H1 (cell line): ENCODE results near the gene CHI3L2. TPM values are rescaled to one million over a fixed set of nuclear protein-coding genes. Genes with fewer than 3 reads are reported as not detected.

Experiments used
- CTCF ChIA-PET: fragments of 300-600 bp; sonication (Branson Sonifier 250); formaldehyde crosslinking; loops from one replicate; lab custom pipeline; 2021; ENCODE audit not compliant: partially characterized antibody; lab: Charles Lee
- POLR2A ChIA-PET: fragments of 300-600 bp; sonication (Branson Sonifier 250); formaldehyde crosslinking; loops from one replicate; lab custom pipeline; 2021; ENCODE audit warnings: inconsistent platforms; ENCODE audit not compliant: partially characterized antibody; lab: Charles Lee
- DNase-seq, 2 experiments: peaks; one replicate each; pipeline versions ENCODE4 v3.0.0 to v3.0.0-alpha.2; 2010 to 2022; ENCODE audit warnings: low spot score in 2 of 2, low read depth in 1 of 2, mixed read lengths in 1 of 2
- FAIRE-seq: peaks from 2 replicates; lab custom pipeline; 2011; peaks lifted over from hg19 to GRCh38; lab: Jason Lieb, UNC
- H2AFZ ChIP-seq: 2 replicates; pipeline ENCODE4 v1.8.1; 2012; ENCODE audit warnings: low read length, inconsistent platforms
- H2AK5ac ChIP-seq: 2 replicates; pipeline ENCODE4 v1.6.1; 2013; ENCODE audit warnings: low read depth, low read length
- H2BK120ac ChIP-seq: replicated peaks from 2 replicates; pipeline ENCODE3; 2013; ENCODE audit warnings: low read depth, low read length, inconsistent platforms
- H2BK12ac ChIP-seq: 2 replicates; pipeline ENCODE4 v1.6.1; 2013; ENCODE audit warnings: low read depth, low read length
- H2BK15ac ChIP-seq: 2 replicates; pipeline ENCODE4 v1.6.1; 2013; ENCODE audit warnings: low read length
- H2BK20ac ChIP-seq: 2 replicates; pipeline ENCODE4 v1.6.1; 2013; ENCODE audit warnings: low read length
- H2BK5ac ChIP-seq: 2 replicates; pipeline ENCODE4 v1.6.1; 2013; ENCODE audit warnings: low read depth, low read length
- H3K14ac ChIP-seq: 2 replicates; pipeline ENCODE4 v1.6.1; 2013; ENCODE audit warnings: inconsistent platforms; ENCODE audit not compliant: insufficient read length
- H3K18ac ChIP-seq: 2 replicates; pipeline ENCODE4 v1.6.1; 2013; ENCODE audit warnings: low read length; ENCODE audit errors: extremely low read depth
- H3K23ac ChIP-seq: 2 replicates; pipeline ENCODE4 v1.6.1; 2013; ENCODE audit warnings: inconsistent platforms; ENCODE audit not compliant: insufficient read length
- H3K23me2 ChIP-seq: 2 replicates; pipeline ENCODE4 v1.6.1; 2013; ENCODE audit warnings: low read depth, low read length
- H3K27ac ChIP-seq: 2 replicates; pipeline ENCODE4 v1.6.1; 2011; ENCODE audit warnings: low read depth, low read length, inconsistent platforms
- H3K27me3 ChIP-seq, 4 experiments: replicated peaks in 1 of 4; 1 replicate in 1 of 4; 2 replicates in 3 of 4; pipeline versions ENCODE4 v1.6.1 to v1.8.1; 2011 to 2013; ENCODE audit warnings: low read length in 3 of 4, mild to moderate bottlenecking in 3 of 4, inconsistent platforms in 2 of 4, mixed read lengths in 2 of 4, moderate library complexity in 1 of 4; ENCODE audit not compliant: control insufficient read depth in 3 of 4, insufficient read depth in 3 of 4; ENCODE audit errors: extremely low read depth in 1 of 4
- H3K36me3 ChIP-seq, 4 experiments: 2 replicates each; pipeline versions ENCODE4 v1.6.1 to v1.8.1; 2011 to 2013; ENCODE audit warnings: mild to moderate bottlenecking in 4 of 4, low read length in 3 of 4, moderate library complexity in 2 of 4, control low read depth in 1 of 4, inconsistent platforms in 1 of 4; ENCODE audit not compliant: insufficient read depth in 4 of 4, control insufficient read depth in 2 of 4
- H3K4ac ChIP-seq: replicated peaks from 2 replicates; pipeline ENCODE3; 2013; ENCODE audit warnings: low read length, low read depth, mixed read lengths, inconsistent platforms; ENCODE audit not compliant: insufficient read length
- H3K4me1 ChIP-seq, 4 experiments: replicated peaks in 1 of 4; 1 replicate in 1 of 4; 2 replicates in 3 of 4; pipeline versions ENCODE4 v1.6.1 to v1.8.1; 2011 to 2013; ENCODE audit warnings: low read length in 3 of 4, inconsistent platforms in 2 of 4, mixed read lengths in 1 of 4; ENCODE audit not compliant: insufficient read depth in 4 of 4, control insufficient read depth in 3 of 4
- H3K4me2 ChIP-seq, 2 experiments: 2 replicates each; pipeline versions ENCODE4 v1.6.1 to v1.8.1; 2011 to 2013; ENCODE audit warnings: low read depth in 2 of 2, low read length in 2 of 2, control low read depth in 1 of 2, inconsistent platforms in 1 of 2, mild to moderate bottlenecking in 1 of 2; ENCODE audit not compliant: insufficient read depth in 1 of 2
- H3K4me3 ChIP-seq, 4 experiments: fragments of 200-600, 300-600 bp in 1 of 4; sonication (generic), shearing (Covaris generic), sonication (Bioruptor Twin) in 1 of 4; 2 replicates each; pipeline versions ENCODE4 v1.5.1 to v1.8.1; 2011 to 2016; ENCODE audit warnings: low read length in 4 of 4, low read depth in 3 of 4, control low read depth in 2 of 4, inconsistent platforms in 2 of 4, mild to moderate bottlenecking in 2 of 4, mixed read lengths in 1 of 4, moderate library complexity in 1 of 4; ENCODE audit not compliant: insufficient read depth in 2 of 4; ENCODE audit errors: extremely low read depth in 1 of 4
- H3K56ac ChIP-seq: replicated peaks from 2 replicates; pipeline ENCODE3; 2013; ENCODE audit warnings: low read depth, mild to moderate bottlenecking, mixed read lengths, low read length, inconsistent platforms; ENCODE audit not compliant: insufficient read length
- H3K79me1 ChIP-seq: 2 replicates; pipeline ENCODE4 v1.6.1; 2013; ENCODE audit warnings: low read depth, low read length, control low read depth
- H3K79me2 ChIP-seq, 2 experiments: 2 replicates each; pipeline versions ENCODE4 v1.6.1 to v1.8.1; 2012 to 2013; ENCODE audit warnings: low read length in 2 of 2, mild to moderate bottlenecking in 2 of 2, inconsistent platforms in 1 of 2; ENCODE audit not compliant: insufficient read depth in 2 of 2, control insufficient read depth in 1 of 2
- H3K9ac ChIP-seq, 4 experiments: replicated peaks in 1 of 4; 1 replicate in 1 of 4; 2 replicates in 3 of 4; pipeline versions ENCODE4 v1.6.1 to v1.8.1; 2011 to 2013; ENCODE audit warnings: low read depth in 3 of 4, low read length in 3 of 4, control low read depth in 2 of 4, mild to moderate bottlenecking in 2 of 4, moderate library complexity in 2 of 4, inconsistent platforms in 1 of 4; ENCODE audit errors: extremely low read depth in 1 of 4
- H3K9me3 ChIP-seq, 2 experiments: 2 replicates each; pipeline versions ENCODE4 v1.6.1 to v1.8.1; 2012 to 2013; ENCODE audit warnings: mild to moderate bottlenecking in 2 of 2, moderate library complexity in 2 of 2, control low read depth in 1 of 2, inconsistent platforms in 1 of 2, low read depth in 1 of 2, low read length in 1 of 2, mixed read lengths in 1 of 2; ENCODE audit not compliant: insufficient read depth in 2 of 2
- H4K20me1 ChIP-seq, 2 experiments: replicated peaks in 1 of 2; 2 replicates each; pipeline versions ENCODE3 to v1.8.1; 2011 to 2013; ENCODE audit warnings: inconsistent platforms in 2 of 2, low read length in 2 of 2, mild to moderate bottlenecking in 1 of 2; ENCODE audit not compliant: insufficient read depth in 2 of 2, control insufficient read depth in 1 of 2
- H4K5ac ChIP-seq: 2 replicates; pipeline ENCODE4 v1.6.1; 2013; ENCODE audit warnings: low read length, low read depth, mixed read lengths, inconsistent platforms; ENCODE audit not compliant: insufficient read length
- H4K8ac ChIP-seq: 2 replicates; pipeline ENCODE4 v1.8.0; 2013; ENCODE audit warnings: mild to moderate bottlenecking, moderate library complexity, low read length, inconsistent platforms; ENCODE audit not compliant: insufficient read depth; ENCODE audit errors: extremely low read depth
- H4K91ac ChIP-seq: replicated peaks from 2 replicates; pipeline ENCODE3; 2013; ENCODE audit warnings: low read length, mixed read lengths, inconsistent platforms; ENCODE audit not compliant: insufficient read length
- BACH1 ChIP-seq: IDR thresholded peaks from 2 replicates; pipeline ENCODE4 v1.6.1; 2012; ENCODE audit warnings: low read length, improper control_type of control experiment
- BCL11A ChIP-seq, 2 experiments: IDR thresholded peaks; one replicate each; pipeline ENCODE4 v1.6.1; 2011; ENCODE audit warnings: low read depth in 2 of 2, low read length in 2 of 2, mild to moderate bottlenecking in 2 of 2
- EP300 ChIP-seq, 2 experiments: IDR thresholded peaks; 1 replicate in 1 of 2; 2 replicates in 1 of 2; pipeline ENCODE4 v1.6.1; 2011 to 2012; ENCODE audit warnings: low read depth in 2 of 2, low read length in 2 of 2, mild to moderate bottlenecking in 2 of 2, borderline replicate concordance in 1 of 2, inconsistent platforms in 1 of 2, moderate library complexity in 1 of 2
- HDAC6 ChIP-seq: IDR thresholded peaks from one replicate; pipeline ENCODE4 v1.7.1; 2012; ENCODE audit warnings: low read depth, mild to moderate bottlenecking, inconsistent platforms, low read length, moderate library complexity
- KDM4A ChIP-seq: IDR thresholded peaks from one replicate; pipeline ENCODE4 v1.7.1; 2012; ENCODE audit warnings: low read depth, mild to moderate bottlenecking, moderate library complexity, low read length, inconsistent platforms; ENCODE audit not compliant: severe bottlenecking
- RFX5 ChIP-seq: IDR thresholded peaks from 2 replicates; pipeline ENCODE4 v1.6.1; 2011; ENCODE audit warnings: low read depth, low read length, improper control_type of control experiment, borderline replicate concordance
- SIN3A ChIP-seq, 2 experiments: IDR thresholded peaks in 1 of 2; conservative IDR thresholded peaks in 1 of 2; 2 replicates each; pipeline ENCODE4 v1.6.1; 2011 to 2012; ENCODE audit warnings: low read length in 2 of 2, improper control_type of control experiment in 1 of 2, low read depth in 1 of 2, mild to moderate bottlenecking in 1 of 2
- SP4 ChIP-seq: IDR thresholded peaks from 2 replicates; pipeline ENCODE4 v1.6.1; 2012; ENCODE audit warnings: low read length, inconsistent platforms
- TAF7 ChIP-seq: optimal IDR thresholded peaks from 2 replicates; pipeline ENCODE3; 2011; ENCODE audit warnings: low read depth, mild to moderate bottlenecking, inconsistent platforms, low read length, moderate library complexity, borderline replicate concordance
- TCF12 ChIP-seq: IDR thresholded peaks from 2 replicates; pipeline ENCODE4 v1.6.1; 2011; ENCODE audit warnings: low read depth, mild to moderate bottlenecking, low read length
- WGBS, 2 experiments: shearing (Covaris generic) in 1 of 2; methylation state at CpG; one replicate each; pipeline versions ENCODE4 v1.1.6 to v1.1.7; 2013 to 2015; ENCODE audit warnings: low lambda C conversion rate in 2 of 2, mixed read lengths in 2 of 2, inconsistent platforms in 1 of 2, low coverage in 1 of 2, missing lambda C conversion rate in 1 of 2; ENCODE audit not compliant: insufficient replicate concordance in 2 of 2, insufficient coverage in 1 of 2, insufficient read length in 1 of 2; ENCODE audit errors: extremely low coverage in 1 of 2, missing lambda C conversion rate in 1 of 2; 5-methylcytosine and 5-hydroxymethylcytosine counted together
- polyA plus RNA-seq, 7 experiments: library from polyadenylated mRNA; depleted of rRNA in 3 of 7; stranded (reverse) in 5 of 7; unstranded in 2 of 7; fragments of >200 nt in 5 of 7; fragments of 200-250 nt in 2 of 7; gene quantifications; 1 replicate in 5 of 7; 2 replicates in 1 of 7; 4 replicates in 1 of 7; pipeline versions ENCODE4 v1.2.1 to v1.2.3, GENCODE V29; 2011 to 2013; ENCODE audit warnings: missing spikeins in 2 of 7, mixed read lengths in 2 of 7
- total RNA-seq: library from RNA; stranded (reverse); fragmentation: NEBNext Ultra II Directional; extraction: Animal tissue kit (Norgen Biotek cat#: 25700); gene quantifications from 2 replicates; pipeline ENCODE4 v1.2.1, GENCODE V29; 2021

CHI3L2 gene
- total and polyA plus RNA-seq, 2 of the 8 experiments (the other 6 are each of a cell fraction or from before 2014, with no cell fraction given) = not detected

DNA sequence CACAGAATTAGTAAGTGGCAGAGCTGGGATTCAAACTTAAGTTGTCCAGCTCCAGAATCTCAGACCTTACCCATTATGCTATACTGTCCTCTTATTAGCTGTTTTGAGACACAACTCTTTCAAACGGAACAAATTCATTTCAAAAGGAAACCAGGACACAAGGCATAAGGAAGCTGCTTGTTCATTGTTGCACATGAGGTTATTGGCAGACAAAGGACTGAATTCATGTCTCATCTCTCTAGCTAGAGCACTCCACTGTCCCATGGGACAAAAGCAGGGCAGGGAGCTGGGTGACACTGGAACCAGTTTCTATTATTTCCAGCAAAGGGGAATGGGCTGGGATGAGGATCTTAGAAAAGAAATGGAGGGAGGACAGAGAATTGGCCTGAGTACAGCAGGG lies 26.4 kb downstream of the CHI3L2 start:
- CTCF ChIA-PET = interaction anchor here (0.7 to 2.2 kb wide), 4 partner anchors 11 to 31 kb away, joined by 3 to 7 read pairs (median 4); no protein-coding TSS in a partner anchor
- no peak overlapping the region for H3K4ac ChIP-seq
- H2BK5ac ChIP-seq = no peak overlapping the region

More for the DNA sequence above, 26.4 kb downstream of the CHI3L2 start:
- FAIRE-seq (no peak), DNase-seq (no peak)
- H3K56ac ChIP-seq = no peak overlapping the region
- no peak overlapping the region for H3K4me3 ChIP-seq
- no peak overlapping the region for H3K27ac ChIP-seq
- H3K79me1 ChIP-seq = no peaks in the 10 kb centered on the region
- H3K9ac ChIP-seq = no peak overlapping the region
- no peaks in the 10 kb centered on the region for H3K36me3 ChIP-seq
- H4K91ac ChIP-seq = no peak overlapping the region
- WGBS, 2 experiments = 85% methylated on average over 1 of the region's 1 CpG; no CpG with 5 or more reads in 1 of the 2 experiments
- POLR2A ChIA-PET = no interaction called here
- H3K23me2 ChIP-seq = 0 out of 2 replicates have a peak, but pooled peaks cover 1% of the 10 kb centered on the region
- no peak overlapping the region for H2BK20ac ChIP-seq
- H3K18ac ChIP-seq = no peak overlapping the region
- TF ChIP-seq TCF12 (no peak), RFX5 (no peak), BACH1 (no peak), KDM4A (no peak), TAF7 (no peak), HDAC6 (no peak), SIN3A (conservative IDR thresholded peaks at IDR 0.05 in 1 of 2, IDR thresholded peaks at IDR 0.05 in 1 of 2; ENCODE audit: low read depth in 1 of 2, low read length in 2 of 2) (no peak), SP4 (no peak), BCL11A (IDR thresholded peaks at IDR 0.05; ENCODE audit: low read depth in 2 of 2, low read length in 2 of 2) (no peak), EP300 (IDR thresholded peaks at IDR 0.05; ENCODE audit: borderline replicate concordance in 1 of 2, low read depth in 2 of 2, low read length in 2 of 2) (no peak)
- H2BK120ac ChIP-seq = no peak overlapping the region
- no peaks in the 10 kb centered on the region for H3K27me3 ChIP-seq
- no peaks in the 10 kb centered on the region for H3K79me2 ChIP-seq
- H3K23ac ChIP-seq = no peak overlapping the region
- no peak overlapping the region for H2AFZ ChIP-seq
- H2BK12ac ChIP-seq = no peak overlapping the region
- no peak overlapping the region for H3K14ac ChIP-seq
- peaks cover 0 to 3% of the 10 kb centered on the region in 2 experiments for H4K20me1 ChIP-seq
- no peaks in the 10 kb centered on the region for H3K9me3 ChIP-seq
- H2BK15ac ChIP-seq = no peak overlapping the region
- H3K4me2 ChIP-seq = no peak overlapping the region
- H4K5ac ChIP-seq = no peak overlapping the region
- no peak overlapping the region for H4K8ac ChIP-seq
- no peaks in the 10 kb centered on the region for H3K4me1 ChIP-seq
- no peak overlapping the region for H2AK5ac ChIP-seq
